G401.6 (cell line): ENCODE data around the gene FAM25G.
"Not testable (repeated sequence)": the region's sequence is repeated elsewhere in the genome, so short reads cannot be mapped to it uniquely, and the experiment has no call there.

Experiments
- FAIRE-seq: peaks from 2 replicates; lab custom pipeline; 2012; peaks lifted over from hg19 to GRCh38; lab: Jason Lieb, UNC

The FAM25G gene

GRCh38 chr10:47491600-47491999 lies at the start of gene FAM25G:
FAM25G (minus strand) TSS chr10:47491700; CDS start chr10:47491674, 26 bp downstream.
- FAIRE-seq: not testable (repeated sequence)

GRCh38 chr10:47536430-47536829 lies 44.9 kb upstream of the FAM25G start:
- FAIRE-seq: not testable (repeated sequence)

GRCh38 chr10:47523475-47523874 lies 32.0 kb upstream of the FAM25G start, which contains the start of gene AGAP9:
AGAP9 (minus strand) TSS chr10:47523638; CDS start chr10:47523526, 112 bp downstream.
- FAIRE-seq: not testable (repeated sequence)

- not testable (repeated sequence) for FAIRE-seq
Observed at GRCh38 chr10:47502313-47502712, 10.8 kb upstream of the FAM25G start.

- FAIRE-seq: not testable (repeated sequence)
Observed at GRCh38 chr10:47494226-47494625, 2.7 kb upstream of the FAM25G start.

GRCh38 chr10:47489630-47490029 lies 1.9 kb downstream of the FAM25G start:
- not testable (repeated sequence) for FAIRE-seq

GRCh38 chr10:47485943-47486342 lies 5.6 kb downstream of the FAM25G start:
- FAIRE-seq: not testable (repeated sequence)

- FAIRE-seq: not testable (repeated sequence)
Observed at GRCh38 chr10:47484786-47485185, 6.7 kb downstream of the FAM25G start.

- FAIRE-seq: not testable (repeated sequence)
Observed at GRCh38 chr10:47483923-47484322, 7.6 kb downstream of the FAM25G start, which contains the start of gene ANXA8. ANXA8 (minus strand) TSS chr10:47484115; CDS start chr10:47483933, 182 bp downstream.

GRCh38 chr10:47482367-47482766 lies 9.1 kb downstream of the FAM25G start:
- FAIRE-seq: not testable (repeated sequence)

- not testable (repeated sequence) for FAIRE-seq
Observed at GRCh38 chr10:47481768-47482181, 9.7 kb downstream of the FAM25G start.

GRCh38 chr10:47481182-47481766 lies 10.2 kb downstream of the FAM25G start:
- FAIRE-seq: not testable (repeated sequence)

- not testable (repeated sequence) for FAIRE-seq
Observed at GRCh38 chr10:47480133-47480532, 11.4 kb downstream of the FAM25G start.

GRCh38 chr10:47478114-47478513 lies 13.4 kb downstream of the FAM25G start:
- not testable (repeated sequence) for FAIRE-seq

- FAIRE-seq: not testable (repeated sequence)
Observed at GRCh38 chr10:47477078-47477477, 14.4 kb downstream of the FAM25G start.

GRCh38 chr10:47475101-47475500 lies 16.4 kb downstream of the FAM25G start:
- FAIRE-seq: not testable (repeated sequence)

- FAIRE-seq: not testable (repeated sequence)
Observed at GRCh38 chr10:47473516-47473915, 18.0 kb downstream of the FAM25G start.

- FAIRE-seq: not testable (repeated sequence)
Observed at GRCh38 chr10:47472647-47473046, 18.9 kb downstream of the FAM25G start.

- not testable (repeated sequence) for FAIRE-seq
Observed at GRCh38 chr10:47472072-47472471, 19.4 kb downstream of the FAM25G start.

GRCh38 chr10:47468731-47469528 lies 22.6 kb downstream of the FAM25G start:
- not testable (repeated sequence) for FAIRE-seq

GRCh38 chr10:47467957-47468356 lies 23.5 kb downstream of the FAM25G start:
- FAIRE-seq: not testable (repeated sequence)

- FAIRE-seq: not testable (repeated sequence)
Observed at GRCh38 chr10:47467458-47467857, 24.0 kb downstream of the FAM25G start.
